ENCODE results near the gene ARHGAP15.

ARHGAP15 gene

GRCh38 chr2:143786026-143786765 lies 657.0 kb downstream of the ARHGAP15 start:
- Mint-ChIP-seq H3K27ac (no peak overlapping the region), H3K36me3 (no peaks in the 10 kb centered on the region), H3K4me1 (ENCODE audit: low read depth) (no peaks in the 10 kb centered on the region), H3K4me3 (no peak overlapping the region), H3K27me3 (peaks cover 9% of the 10 kb centered on the region), H3K9me3 (ENCODE audit: low read depth) (no peaks in the 10 kb centered on the region)

GRCh38 chr2:143787674-143788073 lies 658.5 kb downstream of the ARHGAP15 start:
- no peak overlapping the region for H3K27ac Mint-ChIP-seq
- H3K4me3 Mint-ChIP-seq = no peak overlapping the region
- H3K9me3 Mint-ChIP-seq (ENCODE audit: low read depth) = no peaks in the 10 kb centered on the region
- H3K36me3 Mint-ChIP-seq = no peaks in the 10 kb centered on the region
- peaks cover 9% of the 10 kb centered on the region for H3K27me3 Mint-ChIP-seq
- no peaks in the 10 kb centered on the region for H3K4me1 Mint-ChIP-seq (ENCODE audit: low read depth)

- Mint-ChIP-seq H3K9me3 (ENCODE audit: low read depth) (no peaks in the 10 kb centered on the region), H3K4me1 (ENCODE audit: low read depth) (no peaks in the 10 kb centered on the region), H3K27me3 (peaks cover 9% of the 10 kb centered on the region), H3K36me3 (no peaks in the 10 kb centered on the region), H3K4me3 (no peak overlapping the region), H3K27ac (no peak overlapping the region)
Observed at GRCh38 chr2:143792602-143793001, 663.4 kb downstream of the ARHGAP15 start.

GRCh38 chr2:143793381-143793780 lies 664.2 kb downstream of the ARHGAP15 start:
- peaks cover 6% of the 10 kb centered on the region for H3K27me3 Mint-ChIP-seq
- H3K4me3 Mint-ChIP-seq = no peak overlapping the region
- no peaks in the 10 kb centered on the region for H3K4me1 Mint-ChIP-seq (ENCODE audit: low read depth)
- H3K27ac Mint-ChIP-seq = no peak overlapping the region
- H3K36me3 Mint-ChIP-seq = no peaks in the 10 kb centered on the region
- H3K9me3 Mint-ChIP-seq (ENCODE audit: low read depth) = no peaks in the 10 kb centered on the region

- no peaks in the 10 kb centered on the region for H3K9me3 Mint-ChIP-seq (ENCODE audit: low read depth)
- H3K4me3 Mint-ChIP-seq = no peak overlapping the region
- H3K4me1 Mint-ChIP-seq (ENCODE audit: low read depth) = no peaks in the 10 kb centered on the region
- no peaks in the 10 kb centered on the region for H3K36me3 Mint-ChIP-seq
- H3K27ac Mint-ChIP-seq = no peak overlapping the region
- no peaks in the 10 kb centered on the region for H3K27me3 Mint-ChIP-seq
Observed at GRCh38 chr2:143796051-143796450, 666.8 kb downstream of the ARHGAP15 start.

GRCh38 chr2:143801561-143801960 lies 672.3 kb downstream of the ARHGAP15 start:
- H3K36me3 Mint-ChIP-seq = no peaks in the 10 kb centered on the region
- H3K9me3 Mint-ChIP-seq (ENCODE audit: low read depth) = no peaks in the 10 kb centered on the region
- H3K27me3 Mint-ChIP-seq = peaks cover 4% of the 10 kb centered on the region
- H3K27ac Mint-ChIP-seq = no peak overlapping the region
- peaks cover 3% of the 10 kb centered on the region for H3K4me1 Mint-ChIP-seq (ENCODE audit: low read depth)
- no peak overlapping the region for H3K4me3 Mint-ChIP-seq

GRCh38 chr2:143802242-143802641 lies 673.0 kb downstream of the ARHGAP15 start:
- Mint-ChIP-seq H3K9me3 (ENCODE audit: low read depth) (no peaks in the 10 kb centered on the region), H3K4me1 (ENCODE audit: low read depth) (peaks cover 3% of the 10 kb centered on the region), H3K27me3 (peaks cover 4% of the 10 kb centered on the region), H3K36me3 (no peaks in the 10 kb centered on the region), H3K4me3 (no peak overlapping the region), H3K27ac (no peak overlapping the region)

GRCh38 chr2:143802871-143803650 lies 673.8 kb downstream of the ARHGAP15 start:
- no peak overlapping the region for H3K27ac Mint-ChIP-seq
- peaks cover 3% of the 10 kb centered on the region for H3K4me1 Mint-ChIP-seq (ENCODE audit: low read depth)
- H3K27me3 Mint-ChIP-seq = peaks cover 4% of the 10 kb centered on the region
- H3K4me3 Mint-ChIP-seq = no peak overlapping the region
- H3K36me3 Mint-ChIP-seq = no peaks in the 10 kb centered on the region
- no peaks in the 10 kb centered on the region for H3K9me3 Mint-ChIP-seq (ENCODE audit: low read depth)

- peaks cover 3% of the 10 kb centered on the region for H3K4me1 Mint-ChIP-seq (ENCODE audit: low read depth)
- no peaks in the 10 kb centered on the region for H3K9me3 Mint-ChIP-seq (ENCODE audit: low read depth)
- no peak overlapping the region for H3K4me3 Mint-ChIP-seq
- H3K27ac Mint-ChIP-seq = no peak overlapping the region
- H3K27me3 Mint-ChIP-seq = peaks cover 4% of the 10 kb centered on the region
- H3K36me3 Mint-ChIP-seq = no peaks in the 10 kb centered on the region
Observed at GRCh38 chr2:143803936-143804335, 674.7 kb downstream of the ARHGAP15 start.

GRCh38 chr2:143805666-143806065 lies 676.4 kb downstream of the ARHGAP15 start:
- peaks cover 3% of the 10 kb centered on the region for H3K4me1 Mint-ChIP-seq (ENCODE audit: low read depth)
- H3K9me3 Mint-ChIP-seq (ENCODE audit: low read depth) = no peaks in the 10 kb centered on the region
- no peaks in the 10 kb centered on the region for H3K36me3 Mint-ChIP-seq
- peaks cover 4% of the 10 kb centered on the region for H3K27me3 Mint-ChIP-seq
- no peak overlapping the region for H3K4me3 Mint-ChIP-seq
- no peak overlapping the region for H3K27ac Mint-ChIP-seq

- Mint-ChIP-seq H3K4me1 (ENCODE audit: low read depth) (peaks cover 3% of the 10 kb centered on the region), H3K36me3 (no peaks in the 10 kb centered on the region), H3K9me3 (ENCODE audit: low read depth) (no peaks in the 10 kb centered on the region), H3K4me3 (no peak overlapping the region), H3K27ac (no peak overlapping the region), H3K27me3 (peaks cover 4% of the 10 kb centered on the region)
Observed at GRCh38 chr2:143807192-143807591, 678.0 kb downstream of the ARHGAP15 start.

GRCh38 chr2:143807671-143808070 lies 678.5 kb downstream of the ARHGAP15 start:
- no peaks in the 10 kb centered on the region for H3K9me3 Mint-ChIP-seq (ENCODE audit: low read depth)
- peaks cover 3% of the 10 kb centered on the region for H3K4me1 Mint-ChIP-seq (ENCODE audit: low read depth)
- no peaks in the 10 kb centered on the region for H3K36me3 Mint-ChIP-seq
- no peak overlapping the region for H3K4me3 Mint-ChIP-seq
- no peak overlapping the region for H3K27ac Mint-ChIP-seq
- H3K27me3 Mint-ChIP-seq = peaks cover 4% of the 10 kb centered on the region

GRCh38 chr2:143808166-143808565 lies 678.9 kb downstream of the ARHGAP15 start:
- Mint-ChIP-seq H3K36me3 (no peaks in the 10 kb centered on the region), H3K27me3 (peaks cover 4% of the 10 kb centered on the region), H3K27ac (no peak overlapping the region), H3K4me3 (no peak overlapping the region), H3K4me1 (ENCODE audit: low read depth) (peaks cover 2% of the 10 kb centered on the region), H3K9me3 (ENCODE audit: low read depth) (no peaks in the 10 kb centered on the region)

- Mint-ChIP-seq H3K9me3 (ENCODE audit: low read depth) (no peaks in the 10 kb centered on the region), H3K36me3 (no peaks in the 10 kb centered on the region), H3K4me1 (ENCODE audit: low read depth) (no peaks in the 10 kb centered on the region), H3K27me3 (no peaks in the 10 kb centered on the region), H3K27ac (no peak overlapping the region), H3K4me3 (no peak overlapping the region)
Observed at GRCh38 chr2:143815082-143815481, 685.9 kb downstream of the ARHGAP15 start.

- Mint-ChIP-seq H3K27me3 (peaks cover 3% of the 10 kb centered on the region), H3K36me3 (no peaks in the 10 kb centered on the region), H3K4me1 (ENCODE audit: low read depth) (no peaks in the 10 kb centered on the region), H3K9me3 (ENCODE audit: low read depth) (no peaks in the 10 kb centered on the region), H3K4me3 (no peak overlapping the region), H3K27ac (no peak overlapping the region)
Observed at GRCh38 chr2:143816916-143817315, 687.7 kb downstream of the ARHGAP15 start.
